Measurements from ENCODE around the gene C10orf143. TPM values are rescaled to one million over a fixed set of nuclear protein-coding genes. Genes with fewer than 3 reads are reported as not detected.

Gene C10orf143
- total and polyA plus RNA-seq, 7 donors: 1.4 to 9.6 (median 6.8) TPM

DNA sequence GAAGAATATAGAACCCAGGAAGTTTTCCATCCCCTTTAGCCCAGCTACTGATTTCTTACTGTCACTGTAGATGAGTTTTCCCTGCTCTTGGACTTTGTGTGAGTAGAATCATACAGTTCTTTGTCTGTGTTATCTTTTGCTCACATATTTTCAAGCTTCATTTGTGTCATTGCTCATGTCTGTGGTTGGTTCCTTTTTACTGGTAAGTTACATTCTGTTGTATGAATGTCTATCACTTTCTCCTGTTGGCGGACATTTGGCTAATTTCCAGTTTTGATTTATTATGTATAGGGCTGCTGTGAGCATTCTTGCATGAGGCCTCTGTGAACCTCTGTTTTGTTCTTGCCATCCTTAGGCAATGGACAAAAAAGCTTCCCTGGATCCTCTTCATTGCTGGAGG lies 30.8 kb upstream of the C10orf143 start:
- DNase-seq: no peak
- Histone ChIP-seq H3K9me3 (no peaks in the 10 kb centered on the region), H3K4me3 (no peak overlapping the region), H3K27me3 (no peaks in the 10 kb centered on the region), H3K27ac (no peak overlapping the region), H3K4me1 (peaks cover 0 to 62% (median 51%) of the 10 kb centered on the region in 4 donors), H3K36me3 (peaks cover 0 to 11% (median 3%) of the 10 kb centered on the region in 4 donors)
- WGBS, 2 donors: 66 to 77% methylated on average over 1 of the region's 1 CpG
- TF ChIP-seq EP300 (IDR thresholded peaks at IDR 0.05) (no peak), POLR2AphosphoS5 (IDR thresholded peaks at IDR 0.05) (no peak), CTCF (IDR thresholded peaks at IDR 0.05) (no peak), POLR2A (IDR thresholded peaks at IDR 0.05) (no peak)
- intact Hi-C loops (cut with DNase I): no loop called here

GRCh38 chr10:130141038-130141437 lies 30.4 kb upstream of the C10orf143 start:
- H3K9me3 ChIP-seq: no peaks in the 10 kb centered on the region
- peaks cover 0 to 62% (median 51%) of the 10 kb centered on the region in 4 donors for H3K4me1 ChIP-seq
- H3K27me3 ChIP-seq: no peaks in the 10 kb centered on the region
- no peak overlapping the region for H3K27ac ChIP-seq
- H3K4me3 ChIP-seq: no peak overlapping the region
- intact Hi-C loops (cut with DNase I): no loop called here
- 87 to 88% methylated on average over 4 of the region's 4 CpGs for WGBS, 2 donors
- TF ChIP-seq POLR2A (IDR thresholded peaks at IDR 0.05) (no peak), POLR2AphosphoS5 (IDR thresholded peaks at IDR 0.05) (no peak), EP300 (IDR thresholded peaks at IDR 0.05) (no peak), CTCF (IDR thresholded peaks at IDR 0.05) (no peak)
- H3K36me3 ChIP-seq: peaks cover 0 to 7% (median 1%) of the 10 kb centered on the region in 4 donors
- DNase-seq: no peak

GRCh38 chr10:130140425-130140824 lies 29.8 kb upstream of the C10orf143 start:
- Histone ChIP-seq H3K9me3 (no peaks in the 10 kb centered on the region), H3K36me3 (peaks cover 0 to under 1% (median 0%) of the 10 kb centered on the region in 4 donors), H3K4me3 (no peak overlapping the region), H3K4me1 (peaks cover 0 to 67% (median 57%) of the 10 kb centered on the region in 4 donors), H3K27me3 (no peaks in the 10 kb centered on the region), H3K27ac (no peak overlapping the region)
- no peak for TF ChIP-seq POLR2A (IDR thresholded peaks at IDR 0.05)
- TF ChIP-seq CTCF (IDR thresholded peaks at IDR 0.05): no peak
- no peak for TF ChIP-seq EP300 (IDR thresholded peaks at IDR 0.05)
- no peak for TF ChIP-seq POLR2AphosphoS5 (IDR thresholded peaks at IDR 0.05)
- DNase-seq: no peak
- WGBS, 2 donors: 84 to 99% methylated on average over 1 of the region's 1 CpG
- intact Hi-C loops (cut with DNase I): no loop called here

- TF ChIP-seq EP300 (IDR thresholded peaks at IDR 0.05) (no peak), POLR2A (IDR thresholded peaks at IDR 0.05) (no peak), CTCF (IDR thresholded peaks at IDR 0.05) (no peak), POLR2AphosphoS5 (IDR thresholded peaks at IDR 0.05) (no peak)
- no peak overlapping the region for H3K4me3 ChIP-seq
- peaks cover 0 to 68% (median 58%) of the 10 kb centered on the region in 4 donors for H3K4me1 ChIP-seq
- no peak overlapping the region for H3K27ac ChIP-seq
- no peaks in the 10 kb centered on the region for H3K9me3 ChIP-seq
- WGBS, 2 donors: 40 to 66% methylated on average over 3 of the region's 3 CpGs
- intact Hi-C loops (cut with DNase I): no loop called here
- DNase-seq: no peak
- no peaks in the 10 kb centered on the region for H3K36me3 ChIP-seq
- H3K27me3 ChIP-seq: no peaks in the 10 kb centered on the region
Observed at GRCh38 chr10:130138479-130138866, 27.8 kb upstream of the C10orf143 start.
